K562 (cell line): ENCODE data around the gene BASP1. TPM values are rescaled to one million over a fixed set of nuclear protein-coding genes. Genes with fewer than 3 reads are reported as not detected.

Experiments used
- ATAC-seq: fragments of 200-7000 bp; cut with Tn5 transposase; 3 replicates; pipeline ENCODE4 v1.9.1; 2020; ENCODE audit warnings: moderate library complexity
- BruUV-seq: library from RNA; stranded (reverse); fragments of 400-500 nt; replicated peaks from 2 replicates; lab custom pipeline; 2021; lab: Mats Ljungman, UMichigan
- CTCF ChIA-PET: fragments of 300-600 bp; formaldehyde crosslinking; extraction: SDS; loops from one replicate; lab custom pipeline; 2021; ENCODE audit warnings: low intra/inter-chr PET ratio; lab: Yijun Ruan, JAX
- POLR2A ChIA-PET: fragments of 300-600, 350-650 bp; sonication (Branson Sonifier 250); formaldehyde crosslinking; extraction: SDS; loops from one replicate; lab custom pipeline; 2021; ENCODE audit warnings: antibody characterized with exemption, inconsistent platforms; lab: Yijun Ruan, JAX
- DNase-seq, 4 experiments: peaks; one replicate each; pipeline versions ENCODE4 v3.0.0 to v3.0.0-alpha.2; 2011 to 2018; ENCODE audit warnings: low spot score in 3 of 4, mixed read lengths in 3 of 4; ENCODE audit errors: extremely low read depth in 1 of 4
- FAIRE-seq: peaks from 2 replicates; lab custom pipeline; 2011; peaks lifted over from hg19 to GRCh38; lab: Jason Lieb, UNC
- H2AFZ ChIP-seq: 2 replicates; pipeline ENCODE4 v1.6.0; 2011; ENCODE audit warnings: low read depth, low read length, control low read depth, inconsistent platforms
- H3K27ac ChIP-seq: fragments of 200-600 bp; 3 replicates; pipeline ENCODE4 v1.8.0; 2011; ENCODE audit warnings: low read depth, mild to moderate bottlenecking, control low read depth, inconsistent platforms, low read length, moderate library complexity, mixed read lengths; ENCODE audit errors: extremely low read depth
- H3K27me3 ChIP-seq, 2 experiments: fragments of 300-600 bp in 1 of 2; 2 replicates in 1 of 2; 3 replicates in 1 of 2; pipeline versions ENCODE4 v1.6.0 to v1.8.0; 2011; ENCODE audit warnings: inconsistent platforms in 2 of 2, low read length in 2 of 2, mild to moderate bottlenecking in 1 of 2, mixed read lengths in 1 of 2, moderate library complexity in 1 of 2; ENCODE audit not compliant: control insufficient read depth in 2 of 2, insufficient read depth in 2 of 2
- H3K36me3 ChIP-seq: fragments of 300-600 bp; 3 replicates; pipeline ENCODE4 v1.8.0; 2011; ENCODE audit warnings: mild to moderate bottlenecking, low read length, inconsistent platforms; ENCODE audit not compliant: control insufficient read depth, insufficient read depth
- H3K4me1 ChIP-seq, 2 experiments: fragments of 200-600 bp in 1 of 2; replicated peaks in 1 of 2; 2 replicates in 1 of 2; 3 replicates in 1 of 2; pipeline versions ENCODE4 v1.5.1 to v1.8.0; 2011; ENCODE audit warnings: inconsistent platforms in 2 of 2, low read length in 2 of 2, mild to moderate bottlenecking in 1 of 2, mixed read lengths in 1 of 2, moderate library complexity in 1 of 2; ENCODE audit not compliant: control insufficient read depth in 2 of 2, insufficient read depth in 2 of 2
- H3K4me2 ChIP-seq: 2 replicates; pipeline ENCODE4 v1.6.1; 2011; ENCODE audit warnings: low read length, control low read depth, inconsistent platforms, mixed read lengths; ENCODE audit not compliant: insufficient read depth
- H3K4me3 ChIP-seq: fragments of 200-600 bp; sonication (generic), shearing (Covaris generic); 2 replicates; pipeline ENCODE4 v1.5.1; 2016; ENCODE audit warnings: control low read depth, inconsistent platforms
- H3K79me2 ChIP-seq: fragments of 200-600 bp; 3 replicates; pipeline ENCODE4 v1.8.0; 2011; ENCODE audit warnings: low read length, inconsistent platforms; ENCODE audit not compliant: control insufficient read depth, insufficient read depth
- H3K9ac ChIP-seq, 2 experiments: 2 replicates each; pipeline versions ENCODE4 v1.6.0 to v1.6.1; 2011; ENCODE audit warnings: low read depth in 2 of 2, low read length in 2 of 2, control low read depth in 1 of 2, inconsistent platforms in 1 of 2, mild to moderate bottlenecking in 1 of 2, mixed read lengths in 1 of 2; ENCODE audit not compliant: insufficient read depth in 1 of 2
- H3K9me1 ChIP-seq: one replicate; pipeline ENCODE4 v1.6.0; 2011; ENCODE audit warnings: inconsistent platforms, mild to moderate bottlenecking, low read length, moderate library complexity; ENCODE audit not compliant: control insufficient read depth, insufficient read depth
- H3K9me3 ChIP-seq: replicated peaks from 2 replicates; pipeline ENCODE4 v1.5.1; 2011; ENCODE audit warnings: low read depth, low read length, inconsistent platforms; ENCODE audit not compliant: control insufficient read depth, insufficient read depth
- H4K20me1 ChIP-seq: replicated peaks from 2 replicates; pipeline ENCODE4 v1.6.1; 2011; ENCODE audit warnings: low read length, inconsistent platforms, mixed read lengths; ENCODE audit not compliant: control insufficient read depth, insufficient read depth
- DEAF1 ChIP-seq: fragments of 450-650 bp; formaldehyde crosslinking; IDR thresholded peaks from 2 replicates; pipeline ENCODE4 v1.4.0; 2020; ENCODE audit warnings: mild to moderate bottlenecking, moderate library complexity
- ELF2 ChIP-seq: fragments of 250-450 bp; sonication (Bioruptor Pico); IDR thresholded peaks from 2 replicates; pipeline ENCODE4 v1.5.0; 2021; ENCODE audit warnings: mild to moderate bottlenecking
- FOSL1 ChIP-seq: fragments of 200-800 bp; sonication (Bioruptor generic); conservative IDR thresholded peaks from 2 replicates; pipeline ENCODE4 v1.6.1; 2016; ENCODE audit warnings: missing genetic modification characterization, missing compliant biosample characterization
- GTF2B ChIP-seq: IDR thresholded peaks from 2 replicates; pipeline ENCODE4 v1.6.1; 2011; ENCODE audit not compliant: insufficient read length; ENCODE audit errors: extremely low read depth
- PATZ1 ChIP-seq: fragments of 250-450 bp; sonication (Bioruptor Pico); IDR thresholded peaks from 2 replicates; pipeline ENCODE4 v1.5.0; 2020; ENCODE audit warnings: mild to moderate bottlenecking, borderline replicate concordance
- POLR2AphosphoS2 ChIP-seq: IDR thresholded peaks from 2 replicates; pipeline ENCODE4 v1.6.1; 2012; ENCODE audit warnings: low read length, improper control_type of control experiment
- STAT6 ChIP-seq: sonication (generic); formaldehyde crosslinking; IDR thresholded peaks from 2 replicates; pipeline ENCODE4 v1.8.1; 2023; ENCODE audit warnings: mild to moderate bottlenecking, missing genetic modification reagents
- ZNF140 ChIP-seq: fragments of 250-450 bp; sonication (Bioruptor Pico); IDR thresholded peaks from 2 replicates; pipeline ENCODE4 v1.8.0; 2021; ENCODE audit warnings: moderate library complexity, mild to moderate bottlenecking, inconsistent platforms
- ZNF197 ChIP-seq: fragments of 200-800 bp; sonication (Bioruptor generic); IDR thresholded peaks from 2 replicates; pipeline ENCODE4 v1.6.1; 2016; ENCODE audit warnings: low read depth, missing genetic modification characterization, missing compliant biosample characterization
- ZNF740 ChIP-seq, 3 experiments: fragments of 200-800 bp in 1 of 3; sonication (Bioruptor generic) in 1 of 3; sonication (generic) in 1 of 3; formaldehyde crosslinking in 1 of 3; IDR thresholded peaks; 2 replicates each; pipeline versions ENCODE4 v1.6.1 to v1.8.0; 2016 to 2022; ENCODE audit warnings: mild to moderate bottlenecking in 2 of 3, missing compliant biosample characterization in 2 of 3, missing genetic modification characterization in 2 of 3, missing genetic modification reagents in 1 of 3
- ZNF780A ChIP-seq: fragments of 250-450 bp; sonication (Bioruptor Pico); IDR thresholded peaks from 2 replicates; pipeline ENCODE4 v1.5.0; 2021; ENCODE audit warnings: mild to moderate bottlenecking
- WGBS: fragments of 100-300 bp; shearing (Covaris generic); methylation state at CpG from one replicate; pipeline ENCODE4 v1.1.6; 2016; ENCODE audit warnings: low coverage, mixed read lengths; ENCODE audit not compliant: insufficient coverage; ENCODE audit errors: missing lambda C conversion rate; 5-methylcytosine and 5-hydroxymethylcytosine counted together
- in situ Hi-C: fragments of 300-500 bp; cut with MboI; formaldehyde crosslinking; loops from 4 replicates; pipeline ENCODE4 v1.15.0; 2018; ENCODE audit warnings: inconsistent platforms, mixed read lengths
- intact Hi-C: fragments of 100-400 bp; cut with micrococcal nuclease; formaldehyde crosslinking; loops from 2 replicates; pipeline ENCODE4 v1.14.2; 2022
- polyA plus RNA-seq, 8 experiments: library from polyadenylated mRNA; depleted of rRNA in 4 of 8; stranded (reverse) in 5 of 8; unstranded in 3 of 8; fragments of >200 nt; fragmentation: Nextera tagmentation in 2 of 8; fragmentation: Illumina TruSeq in 1 of 8; extraction: Ambion mirVana in 2 of 8; extraction: Trizol in 1 of 8; gene quantifications; 2 replicates each; pipeline versions ENCODE4 v1.2.1 to v1.2.3, GENCODE V29; 2011 to 2014; ENCODE audit warnings: inconsistent platforms in 1 of 8, missing spikeins in 1 of 8
- total RNA-seq, 7 experiments: library from RNA; depleted of rRNA in 6 of 7; stranded (reverse); fragments of >200 nt in 6 of 7; fragmentation: Illumina TruSeq in 2 of 7; extraction: Trizol in 2 of 7; gene quantifications; 2 replicates each; pipeline versions ENCODE4 v1.2.1 to v1.2.3, GENCODE V29; 2011 to 2021; ENCODE audit warnings: low replicate concordance in 1 of 7

BASP1 gene
- total and polyA plus RNA-seq, 9 of the 15 experiments (the other 6 are each of a cell fraction or from before 2014, with no cell fraction given): 0.22 TPM; not detected in 8

GRCh38 chr5:17294639-17295311 is 77.3 kb downstream of the BASP1 start (continued):
- TF ChIP-seq DEAF1: no peak
- no peak for TF ChIP-seq STAT6
- TF ChIP-seq, all 486 proteins: peak for 0

GRCh38 chr5:17295671-17296070 is 78.2 kb downstream of the BASP1 start:
- no TSS peak for BruUV-seq
- WGBS: 2% methylated on average over 3 of the region's 3 CpGs
- H4K20me1 ChIP-seq: no peaks in the 10 kb centered on the region
- H3K36me3 ChIP-seq: no peaks in the 10 kb centered on the region
- H3K27me3 ChIP-seq: no peaks in the 10 kb centered on the region; a peak in 1 of 5 replicates
- H3K4me2 ChIP-seq: no peak overlapping the region
- in situ Hi-C loops: no loop called here
- DNase-seq (no peak), FAIRE-seq (no peak), ATAC-seq (no peak)
- H2AFZ ChIP-seq: no peak overlapping the region
- ChIA-PET POLR2A (no interaction called here), CTCF (no interaction called here)
- no peaks in the 10 kb centered on the region for H3K9me1 ChIP-seq
- H3K4me1 ChIP-seq: no peaks in the 10 kb centered on the region
- H3K9me3 ChIP-seq: no peaks in the 10 kb centered on the region
- no peak overlapping the region for H3K9ac ChIP-seq
- intact Hi-C loops: no loop called here
- H3K27ac ChIP-seq: no peak overlapping the region
- H3K79me2 ChIP-seq: no peaks in the 10 kb centered on the region
- no peak overlapping the region for H3K4me3 ChIP-seq
- no peak for TF ChIP-seq ZNF740 (CRISPR knock-in tag; IDR thresholded peaks at IDR 0.05)
- no peak for TF ChIP-seq ZNF740 (tag; IDR thresholded peaks at IDR 0.05)
- TF ChIP-seq FOSL1 (tag): no peak
- TF ChIP-seq ZNF140 (CRISPR knock-in tag): no peak
- TF ChIP-seq ZNF197: no peak
- TF ChIP-seq PATZ1 (CRISPR knock-in tag): no peak
- TF ChIP-seq GTF2B: no peak
- TF ChIP-seq ZNF780A (CRISPR knock-in tag): no peak
- no peak for TF ChIP-seq ELF2 (CRISPR knock-in tag)
- TF ChIP-seq POLR2AphosphoS2: no peak
